ENCODE data around the gene WIPF3.

DNA sequence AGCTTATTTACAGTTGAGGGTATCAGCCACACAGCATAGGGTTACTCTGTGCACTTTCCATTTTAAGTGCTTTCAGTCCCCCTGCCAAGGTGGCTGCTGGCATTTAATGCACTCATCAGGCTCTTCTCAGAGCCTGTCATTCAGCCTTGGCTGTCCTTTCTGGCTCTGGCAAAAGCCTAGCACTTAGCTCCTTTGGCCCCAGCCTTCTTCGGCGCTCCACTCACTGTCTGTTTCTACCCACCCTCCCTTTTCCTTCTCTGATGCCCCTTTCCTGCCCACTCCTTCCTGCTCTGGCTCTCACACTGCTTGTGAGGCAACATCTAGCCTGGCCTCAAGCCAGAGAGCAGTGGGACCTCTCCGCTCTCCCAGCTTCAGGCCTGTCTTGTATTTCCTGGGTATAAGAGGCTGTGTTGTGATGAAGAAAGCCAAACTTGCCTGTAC is 60.2 kb downstream of the WIPF3 start:
- TF ChIP-seq POLR2AphosphoS5 (IDR thresholded peaks at IDR 0.05; ENCODE audit: low read depth, low read length) (no peak), POLR2A (IDR thresholded peaks at IDR 0.05; ENCODE audit: low read depth, low read length) (no peak)
